HuH-7.5 (cell line): ENCODE measurements around the gene ZNF90.
"Not testable (repeated sequence)": the region's sequence is repeated elsewhere in the genome, so short reads cannot be mapped to it uniquely, and the experiment has no call there.

Experiments used
- DNase-seq: peaks from one replicate; pipeline ENCODE4 v3.0.0; 2011; ENCODE audit warnings: low spot score

ZNF90 gene

DNA sequence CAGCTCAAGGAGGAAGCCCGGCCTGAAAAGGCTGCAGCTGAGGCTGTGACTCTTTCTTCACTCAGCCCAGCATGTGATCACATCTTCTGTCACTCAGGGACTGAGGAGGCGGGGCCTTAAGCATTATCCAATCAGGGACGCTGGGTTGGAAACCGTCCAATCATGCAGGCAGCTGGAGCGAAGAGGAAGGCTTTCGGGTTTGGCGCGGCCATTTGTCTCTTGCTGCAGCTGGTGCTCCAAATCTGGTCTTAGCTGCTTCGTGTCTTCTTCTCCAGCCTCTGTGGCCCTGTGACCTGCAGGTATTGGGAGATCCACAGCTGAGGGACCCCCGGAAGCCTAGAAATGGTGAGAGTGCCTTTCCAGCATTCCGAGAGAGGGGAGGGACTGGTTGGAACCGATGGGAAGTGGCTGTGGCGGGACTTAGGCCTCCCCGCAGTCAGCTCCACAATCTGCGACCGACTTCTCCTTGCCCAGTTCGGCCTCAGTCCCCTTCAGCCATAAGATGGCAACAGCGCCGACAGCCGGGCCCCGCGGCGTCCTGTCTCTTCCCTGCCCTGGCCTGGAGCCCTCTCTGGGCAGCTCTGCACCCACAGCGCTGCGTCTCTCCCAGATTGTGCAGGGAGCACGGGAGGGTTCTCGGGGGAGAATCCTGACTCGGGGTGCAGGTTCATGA, at the start of gene ZNF90:
Gene ZNF90, plus strand, starts transcription at position 210 of the 673 bp plus-strand sequence. Its CDS starts 133 bp downstream, at position 343.
- peak; percentile 43 for DNase-seq

DNA sequence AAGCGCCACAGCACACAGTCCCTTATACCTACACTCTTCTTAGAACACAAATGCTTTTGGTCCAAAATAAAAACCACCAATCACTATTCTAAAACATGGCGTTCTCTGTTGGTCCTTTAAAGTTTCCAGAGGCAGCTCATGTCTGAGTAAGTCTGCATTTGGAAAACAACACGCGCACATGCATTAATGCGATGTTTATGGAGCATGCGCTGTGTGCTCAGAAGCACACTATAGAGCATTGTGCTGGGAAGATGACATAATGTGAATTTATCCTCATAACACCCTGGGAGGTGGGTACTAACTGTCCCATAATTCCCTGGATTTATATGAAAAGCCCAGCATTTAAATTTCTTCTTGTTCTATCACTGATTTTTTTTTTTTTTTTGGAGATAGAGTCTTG, 49.2 kb upstream of the ZNF90 start:
- DNase-seq = no peak

GRCh38 chr19:20035935-20036334, 41.9 kb upstream of the ZNF90 start:
- no peak for DNase-seq

DNA sequence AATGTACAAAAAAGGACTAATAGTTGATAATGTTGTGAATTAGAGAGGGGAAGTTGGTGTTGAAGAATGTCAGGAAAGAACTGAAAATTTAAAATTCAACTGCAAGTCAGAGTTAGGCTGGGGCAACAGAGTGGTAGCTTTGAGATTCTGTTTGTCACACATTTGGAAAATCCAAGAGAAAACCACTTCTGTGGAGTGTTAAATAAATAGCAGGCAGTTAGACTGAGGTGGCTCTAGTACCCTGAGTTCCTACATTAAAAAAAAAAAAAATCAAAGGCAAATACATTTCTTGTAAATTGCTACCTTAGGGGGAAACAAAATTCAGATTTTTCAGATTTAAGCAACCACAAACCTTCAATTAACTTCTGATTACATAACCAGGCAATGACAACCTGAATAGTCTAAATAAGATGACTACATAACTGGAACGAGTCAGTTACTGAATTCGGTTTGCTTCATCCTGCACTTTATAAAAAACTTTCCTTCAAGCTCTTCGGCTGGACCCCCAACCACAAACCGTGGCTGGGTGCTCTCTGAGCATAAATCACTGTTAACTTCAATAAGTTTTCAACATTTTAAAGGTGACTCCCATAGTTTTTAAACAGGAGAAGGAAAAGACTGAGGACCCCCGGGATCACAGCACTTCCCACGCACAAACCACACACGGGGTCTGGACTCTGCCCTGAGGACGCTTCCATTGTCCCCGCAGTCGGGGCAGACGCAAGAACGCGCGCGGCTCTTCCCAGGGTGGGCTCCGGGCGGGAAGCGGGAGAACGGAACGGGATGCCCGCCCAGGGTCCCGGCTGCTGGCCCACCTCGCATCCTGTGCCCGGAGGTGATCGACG, 39.2 kb upstream of the ZNF90 start:
- DNase-seq = no peak

GRCh38 chr19:20039203-20039723, 38.5 kb upstream of the ZNF90 start, which contains the start of gene ZNF682:
ZNF682 (minus strand) TSS chr19:20039505; CDS start chr19:20039345, 160 bp downstream.
- peak; percentile 86 for DNase-seq

DNA sequence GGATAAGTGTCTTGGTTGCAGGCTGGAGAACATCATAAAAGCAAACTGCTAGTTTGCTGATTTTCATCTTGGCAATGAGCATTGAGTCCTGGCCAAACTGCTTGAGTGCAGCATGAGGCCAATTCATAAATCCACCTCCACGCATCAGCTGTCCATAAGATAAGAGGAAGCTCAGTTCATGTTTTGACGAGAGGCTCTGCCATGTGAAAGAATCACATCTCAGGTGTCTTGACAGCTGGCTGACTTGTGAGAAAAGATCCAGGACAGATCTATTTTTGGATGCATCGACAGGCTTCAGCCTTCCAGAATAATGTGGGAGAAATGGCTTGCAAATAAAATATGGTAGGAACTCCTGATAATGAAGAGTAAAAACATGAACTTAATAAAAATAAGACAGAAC, 33.1 kb upstream of the ZNF90 start:
- no peak for DNase-seq

DNA sequence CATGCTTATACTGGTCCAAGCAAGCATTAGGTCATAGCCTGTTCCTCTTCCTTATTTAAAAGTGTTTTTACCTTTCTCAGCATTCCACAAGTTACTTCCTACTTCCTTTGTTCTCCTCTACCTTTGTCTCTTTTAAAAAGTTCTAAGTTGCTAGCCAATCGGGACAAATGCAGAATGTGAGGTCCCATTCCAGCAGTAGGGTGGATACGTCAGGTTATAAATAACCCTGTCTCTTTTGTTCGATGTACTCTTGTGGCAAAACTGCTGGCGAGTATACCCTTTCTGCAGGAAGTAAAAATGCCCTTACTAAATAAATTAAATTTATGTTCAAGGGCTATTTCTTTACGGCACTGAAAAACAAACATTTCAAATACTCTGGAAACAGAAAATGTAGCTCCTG, 32.1 kb upstream of the ZNF90 start:
- DNase-seq = not testable (repeated sequence)

GRCh38 chr19:20051841-20052768, 25.7 kb upstream of the ZNF90 start:
- peak; percentile 65 for DNase-seq

GRCh38 chr19:20058738-20059137, 19.1 kb upstream of the ZNF90 start:
- not testable (repeated sequence) for DNase-seq

- no peak for DNase-seq
Observed at GRCh38 chr19:20060282-20060681, 17.5 kb upstream of the ZNF90 start.

DNA sequence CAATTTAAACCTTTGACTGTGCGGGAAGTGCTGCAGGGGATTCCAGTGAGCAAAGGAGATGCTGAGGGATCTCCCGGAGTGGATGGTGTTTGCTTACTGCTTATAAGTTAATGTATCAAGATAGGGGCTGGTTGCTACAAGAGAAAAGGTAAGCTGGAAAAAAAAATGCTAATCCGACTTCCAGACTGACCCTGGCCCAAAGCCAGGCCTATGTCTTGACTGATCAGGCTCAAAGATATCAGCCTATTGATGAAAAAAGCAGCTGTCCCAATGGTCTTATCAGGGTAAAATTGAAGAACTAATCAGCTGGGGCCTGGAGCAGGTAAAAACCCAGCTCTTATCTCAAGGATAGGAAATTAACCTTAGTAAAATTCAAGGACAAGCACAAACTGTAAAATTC, 10.9 kb upstream of the ZNF90 start:
- no peak for DNase-seq

DNA sequence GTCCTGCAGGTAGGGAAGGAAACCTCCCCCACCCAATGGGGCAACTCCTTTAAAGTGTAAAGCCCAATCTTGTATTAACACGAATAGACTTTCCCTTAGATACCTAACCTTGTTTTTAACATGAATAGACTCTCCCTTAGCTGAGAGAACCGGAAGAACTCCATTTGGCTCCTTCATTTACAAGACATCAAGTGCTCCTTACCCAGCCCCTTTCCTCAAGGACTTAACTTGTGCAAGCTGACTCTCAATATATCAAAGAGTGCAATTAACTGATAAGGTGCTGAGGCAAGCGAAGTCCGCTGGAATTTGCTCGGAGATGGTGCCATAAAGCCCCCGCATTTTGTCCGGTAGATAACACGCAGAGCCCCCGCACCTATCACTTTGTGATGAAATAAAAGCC, 9.9 kb upstream of the ZNF90 start:
- DNase-seq = no peak

DNA sequence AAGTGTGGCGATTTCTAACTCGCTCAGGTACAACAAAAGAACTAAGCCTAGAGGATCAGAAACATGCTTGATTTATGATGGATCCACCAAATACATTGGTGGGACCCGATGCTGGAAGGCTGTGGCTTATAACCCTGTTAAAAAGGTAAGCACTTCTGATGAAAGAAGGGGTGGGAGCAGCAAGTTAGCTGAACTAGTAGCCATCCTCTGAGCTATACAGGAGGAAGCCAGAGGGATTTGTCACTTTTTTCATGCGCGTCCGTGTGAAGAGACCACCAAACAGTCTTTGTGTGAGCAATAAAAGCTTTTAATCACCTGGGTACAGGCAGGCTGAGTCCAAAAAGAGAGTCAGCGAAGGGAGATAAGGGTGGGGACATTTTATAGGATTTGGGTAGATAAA, 9.2 kb upstream of the ZNF90 start:
- DNase-seq = not testable (repeated sequence)

GRCh38 chr19:20070691-20071090, 7.1 kb upstream of the ZNF90 start:
- DNase-seq = no peak

DNA sequence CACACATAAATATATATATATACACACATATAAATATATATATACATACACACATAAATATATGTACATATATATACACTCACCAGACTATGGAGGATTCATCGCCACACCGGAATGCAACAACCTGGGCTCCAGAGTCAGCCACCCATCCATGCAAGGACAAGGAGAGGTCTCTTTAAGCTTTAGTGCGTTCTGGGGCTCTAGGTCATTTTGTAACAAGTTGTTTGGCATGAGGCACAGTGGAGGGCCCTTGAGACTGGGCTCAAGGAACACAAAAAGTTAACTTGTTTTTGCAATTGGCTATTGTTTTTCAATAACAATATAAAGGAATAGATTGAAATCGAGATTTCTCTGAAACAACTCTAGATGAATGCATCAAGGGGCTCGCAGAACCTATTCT, 4.9 kb upstream of the ZNF90 start:
- DNase-seq = no peak

- no peak for DNase-seq
Observed at GRCh38 chr19:20078581-20079031, 806 bp downstream of the ZNF90 start.

DNA sequence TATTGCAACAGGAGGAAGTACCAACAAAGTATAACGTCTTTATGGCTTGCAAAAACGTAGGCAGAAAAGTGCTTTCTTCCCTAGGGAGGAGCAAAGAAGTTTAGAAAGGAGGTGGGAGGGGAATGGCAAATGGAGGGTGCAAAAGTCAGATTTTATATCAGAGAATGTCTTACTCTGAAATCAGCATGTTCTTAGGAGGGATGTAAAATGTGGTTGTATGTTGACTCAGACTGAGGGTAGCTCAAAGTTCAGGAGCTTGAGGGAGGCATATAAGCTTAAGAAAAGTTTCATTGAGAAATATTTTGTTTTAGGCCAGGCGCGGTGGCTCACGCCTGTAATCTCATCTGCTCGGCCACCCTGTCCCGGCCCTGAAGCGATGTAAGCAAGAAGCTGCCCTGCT, 1.7 kb downstream of the ZNF90 start:
- no peak for DNase-seq

GRCh38 chr19:20080656-20081055, 2.9 kb downstream of the ZNF90 start:
- DNase-seq = no peak

DNA sequence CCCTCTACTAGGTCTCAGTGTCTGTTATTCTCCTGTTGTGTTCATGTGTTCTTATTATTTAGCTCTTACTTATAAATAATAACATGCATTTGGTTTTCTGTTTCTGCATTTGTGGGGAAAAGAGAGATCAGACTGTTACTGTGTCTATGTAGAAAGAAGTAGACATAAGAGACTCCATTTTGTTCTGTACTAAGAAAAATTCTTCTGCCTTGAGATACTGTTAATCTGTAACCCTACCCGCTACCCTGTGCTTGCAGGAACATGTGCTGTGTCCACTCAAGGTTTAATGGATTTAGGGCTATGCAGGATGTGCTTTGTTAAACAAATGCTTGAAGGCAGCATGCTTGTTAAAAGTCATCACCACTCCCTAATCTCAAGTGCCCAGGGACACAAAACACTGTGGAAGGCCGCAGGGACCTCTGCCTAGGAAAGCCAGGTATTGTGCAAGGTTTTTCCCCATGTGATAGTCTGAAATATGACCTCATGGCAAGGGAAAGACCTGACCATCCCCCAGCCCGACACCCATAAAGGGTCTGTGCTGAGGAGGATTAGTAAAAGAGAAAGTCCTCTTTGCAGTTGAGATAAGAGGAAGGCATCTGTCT, 4.5 kb downstream of the ZNF90 start:
- DNase-seq = not testable (repeated sequence)

DNA sequence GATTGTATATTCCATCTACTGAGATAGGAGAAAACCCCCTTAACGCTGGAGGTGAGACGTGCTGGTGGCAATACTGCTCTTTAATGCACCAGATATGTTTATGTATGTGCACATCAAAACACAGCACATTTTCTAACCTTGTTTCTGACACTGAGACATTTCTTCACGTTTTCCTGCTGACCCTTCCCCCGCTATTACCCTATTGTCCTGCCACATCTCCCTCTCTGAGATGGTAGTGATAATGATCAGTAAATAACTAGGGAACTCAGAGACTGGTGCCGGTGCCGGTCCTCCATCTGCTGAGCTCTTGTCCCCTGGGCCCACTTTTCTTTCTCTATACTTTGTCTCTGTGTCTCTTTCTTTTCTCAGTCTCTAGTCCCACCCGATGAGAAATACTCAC, 5.1 kb downstream of the ZNF90 start:
- DNase-seq = not testable (repeated sequence)

GRCh38 chr19:20102097-20102496, 24.3 kb downstream of the ZNF90 start:
- DNase-seq = no peak
